ENCODE results near the gene ZNF429. TPM values are rescaled to one million over a fixed set of nuclear protein-coding genes. Genes with fewer than 3 reads are reported as not detected.

Gene ZNF429
- total RNA-seq, 1 experiment from 2014 or later = 8.3 TPM

GRCh38 chr19:21584537-21584936, 79.1 kb downstream of the ZNF429 start:
- no peak for TF ChIP-seq REST (IDR thresholded peaks at IDR 0.05; ENCODE audit: insufficient read depth in 1 of 2, low read depth in 2 of 2, low read length in 1 of 2)
- no peak for TF ChIP-seq POLR2AphosphoS5 (IDR thresholded peaks at IDR 0.05; ENCODE audit: low read depth, low read length)
- no peak for TF ChIP-seq SIN3A (IDR thresholded peaks at IDR 0.05; ENCODE audit: borderline replicate concordance, insufficient read depth, low read depth, low read length)
- TF ChIP-seq TCF7L2 (IDR thresholded peaks at IDR 0.05; ENCODE audit: low read depth, low read length) = no peak
- no peak for TF ChIP-seq CTCF (IDR thresholded peaks at IDR 0.05)
- intact Hi-C loops (cut with micrococcal nuclease; ENCODE audit: unreplicated experiment) = no loop called here
- POLR2A ChIA-PET = no interaction called here
- H3K36me3 ChIP-seq (ENCODE audit: control insufficient read depth, insufficient read depth, low read length) = no peaks in the 10 kb centered on the region
- H3K9me3 ChIP-seq (ENCODE audit: control insufficient read depth, insufficient read depth, low read depth, low read length) = no peaks in the 10 kb centered on the region
- no peaks in the 10 kb centered on the region for H3K27me3 ChIP-seq (ENCODE audit: control insufficient read depth, insufficient read depth, low read length)
- no peak overlapping the region for H3K4me3 ChIP-seq (ENCODE audit: low read depth in 2 of 2, low read length in 2 of 2)
- no TSS peak for BruUV-seq (replicated peaks)
- H3K27ac ChIP-seq (ENCODE audit: low read length) = no peak overlapping the region
- ATAC-seq (no peak), DNase-seq (ENCODE audit: low read depth, low spot score) (no peak)
- in situ Hi-C loops (cut with HindIII; ENCODE audit: low pct_unique_long_range_greater_than_20kb, low sequenced_read_pairs) = no loop called here
- H3K4me1 ChIP-seq (ENCODE audit: control insufficient read depth, insufficient read depth, low read length) = no peaks in the 10 kb centered on the region
- CTCF ChIA-PET = no interaction called here

GRCh38 chr19:21585281-21585890, 80.0 kb downstream of the ZNF429 start:
- ATAC-seq (no peak; the same call in 1 of the 2 replicates), DNase-seq (ENCODE audit: low read depth, low spot score) (no peak)
- Histone ChIP-seq H3K27ac (ENCODE audit: low read length) (no peak overlapping the region), H3K4me3 (ENCODE audit: low read depth in 2 of 2, low read length in 2 of 2) (no peak overlapping the region), H3K36me3 (ENCODE audit: control insufficient read depth, insufficient read depth, low read length) (no peaks in the 10 kb centered on the region), H3K9me3 (ENCODE audit: control insufficient read depth, insufficient read depth, low read depth, low read length) (no peaks in the 10 kb centered on the region), H3K4me1 (ENCODE audit: control insufficient read depth, insufficient read depth, low read length) (no peaks in the 10 kb centered on the region), H3K27me3 (ENCODE audit: control insufficient read depth, insufficient read depth, low read length) (no peaks in the 10 kb centered on the region)
- no peak for TF ChIP-seq TCF7L2 (IDR thresholded peaks at IDR 0.05; ENCODE audit: low read depth, low read length)
- no TSS peak for BruUV-seq (replicated peaks)
- ChIA-PET CTCF (no interaction called here), POLR2A (interaction anchor here (0.6 kb wide), 1 partner anchor 152 kb away, joined by 8 read pairs; no protein-coding TSS in a partner anchor)
- intact Hi-C loops (cut with micrococcal nuclease; ENCODE audit: unreplicated experiment) (no loop called here), in situ Hi-C loops (cut with HindIII; ENCODE audit: low pct_unique_long_range_greater_than_20kb, low sequenced_read_pairs) (no loop called here)

DNA sequence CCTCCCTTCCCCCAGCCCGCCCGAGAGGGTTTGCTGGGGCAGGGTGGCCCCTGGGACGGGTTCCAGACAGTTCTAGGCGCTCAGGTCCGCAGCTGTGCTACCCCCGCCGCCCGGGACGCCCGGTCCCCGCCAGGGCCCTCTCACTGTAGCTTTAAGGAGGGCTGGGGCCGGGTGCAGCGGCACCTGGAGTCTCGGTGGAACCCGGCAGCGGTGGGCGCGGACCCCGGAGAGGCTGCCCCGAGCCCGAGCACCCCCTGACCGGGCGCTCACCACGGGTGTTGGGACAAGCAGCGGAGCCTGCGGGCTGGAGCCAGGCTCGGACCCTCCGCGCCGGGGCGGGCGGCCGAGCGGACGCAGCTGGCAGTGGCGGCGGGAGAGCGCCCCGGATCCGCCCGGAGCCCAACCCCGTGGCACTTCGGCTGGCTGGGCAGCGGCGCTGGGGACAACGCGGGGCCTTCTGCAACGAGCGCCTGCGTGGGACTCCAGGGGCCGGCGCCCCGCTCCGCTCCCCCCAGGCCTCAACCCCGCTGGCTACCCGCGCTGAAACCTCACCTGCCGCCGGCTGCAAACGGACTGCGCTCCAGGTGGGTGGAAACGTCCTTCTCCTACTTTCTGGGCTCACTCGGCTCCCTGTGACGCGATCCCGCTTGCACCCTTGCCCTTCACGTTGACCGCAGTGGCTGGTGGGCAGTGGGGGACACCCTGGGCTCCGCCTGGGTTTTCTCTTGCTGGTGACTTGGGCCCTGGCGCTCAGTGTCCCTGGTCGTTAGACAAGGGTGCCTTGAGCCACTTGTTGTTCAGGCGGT, 81.1 kb downstream of the ZNF429 start:
- no TSS peak for BruUV-seq (replicated peaks)
- H3K36me3 ChIP-seq (ENCODE audit: control insufficient read depth, insufficient read depth, low read length) = no peaks in the 10 kb centered on the region
- H3K4me1 ChIP-seq (ENCODE audit: control insufficient read depth, insufficient read depth, low read length) = no peaks in the 10 kb centered on the region
- no peak overlapping the region for H3K27ac ChIP-seq (ENCODE audit: low read length)
- no peaks in the 10 kb centered on the region for H3K27me3 ChIP-seq (ENCODE audit: control insufficient read depth, insufficient read depth, low read length)
- ChIA-PET POLR2A (interaction anchor here (0.6 kb wide), 2 partner anchors 151 to 663 kb away, joined by 8 read pairs; partner anchors contain the start of gene ZNF85), CTCF (no interaction called here)
- intact Hi-C loops (cut with micrococcal nuclease; ENCODE audit: unreplicated experiment) (no loop called here), in situ Hi-C loops (cut with HindIII; ENCODE audit: low pct_unique_long_range_greater_than_20kb, low sequenced_read_pairs) (no loop called here)
- ATAC-seq (peak; percentile 76), DNase-seq (ENCODE audit: low read depth, low spot score) (no peak)
- no peak for TF ChIP-seq CTCF (IDR thresholded peaks at IDR 0.05)
- TF ChIP-seq REST (IDR thresholded peaks at IDR 0.05; ENCODE audit: insufficient read depth in 1 of 2, low read depth in 2 of 2, low read length in 1 of 2) = no peak
- TF ChIP-seq SIN3A (IDR thresholded peaks at IDR 0.05; ENCODE audit: borderline replicate concordance, insufficient read depth, low read depth, low read length) = no peak
- TF ChIP-seq POLR2AphosphoS5 (IDR thresholded peaks at IDR 0.05; ENCODE audit: low read depth, low read length) = no peak
- TF ChIP-seq TCF7L2 (IDR thresholded peaks at IDR 0.05; ENCODE audit: low read depth, low read length) = no peak
- H3K9me3 ChIP-seq (ENCODE audit: control insufficient read depth, insufficient read depth, low read depth, low read length) = no peaks in the 10 kb centered on the region
- peak overlapping the region; percentile 45 to 48 for H3K4me3 ChIP-seq (ENCODE audit: low read depth in 2 of 2, low read length in 2 of 2)

All from Panc1 (cell line).